K562 (cell line): Measurements from ENCODE around the gene PPP4R3B. TPM values are rescaled to one million over a fixed set of nuclear protein-coding genes. Genes with fewer than 3 reads are reported as not detected.

Source experiments
- ATAC-seq: fragments of 200-7000 bp; cut with Tn5 transposase; 3 replicates; pipeline ENCODE4 v1.9.1; 2020; ENCODE audit warnings: moderate library complexity
- BruUV-seq: library from RNA; stranded (reverse); fragments of 400-500 nt; replicated peaks from 2 replicates; lab custom pipeline; 2021; lab: Mats Ljungman, UMichigan
- CTCF ChIA-PET: fragments of 300-600 bp; formaldehyde crosslinking; extraction: SDS; loops from one replicate; lab custom pipeline; 2021; ENCODE audit warnings: low intra/inter-chr PET ratio; lab: Yijun Ruan, JAX
- POLR2A ChIA-PET: fragments of 300-600, 350-650 bp; sonication (Branson Sonifier 250); formaldehyde crosslinking; extraction: SDS; loops from one replicate; lab custom pipeline; 2021; ENCODE audit warnings: antibody characterized with exemption, inconsistent platforms; lab: Yijun Ruan, JAX
- DNase-seq, 4 experiments: peaks; one replicate each; pipeline versions ENCODE4 v3.0.0 to v3.0.0-alpha.2; 2011 to 2018; ENCODE audit warnings: low spot score in 3 of 4, mixed read lengths in 3 of 4; ENCODE audit errors: extremely low read depth in 1 of 4
- FAIRE-seq: peaks from 2 replicates; lab custom pipeline; 2011; peaks lifted over from hg19 to GRCh38; lab: Jason Lieb, UNC
- H2AFZ ChIP-seq: 2 replicates; pipeline ENCODE4 v1.6.0; 2011; ENCODE audit warnings: low read depth, low read length, control low read depth, inconsistent platforms
- H3K27ac ChIP-seq: fragments of 200-600 bp; 3 replicates; pipeline ENCODE4 v1.8.0; 2011; ENCODE audit warnings: low read depth, mild to moderate bottlenecking, control low read depth, inconsistent platforms, low read length, moderate library complexity, mixed read lengths; ENCODE audit errors: extremely low read depth
- H3K27me3 ChIP-seq, 2 experiments: fragments of 300-600 bp in 1 of 2; 2 replicates in 1 of 2; 3 replicates in 1 of 2; pipeline versions ENCODE4 v1.6.0 to v1.8.0; 2011; ENCODE audit warnings: inconsistent platforms in 2 of 2, low read length in 2 of 2, mild to moderate bottlenecking in 1 of 2, mixed read lengths in 1 of 2, moderate library complexity in 1 of 2; ENCODE audit not compliant: control insufficient read depth in 2 of 2, insufficient read depth in 2 of 2
- H3K36me3 ChIP-seq: fragments of 300-600 bp; 3 replicates; pipeline ENCODE4 v1.8.0; 2011; ENCODE audit warnings: mild to moderate bottlenecking, low read length, inconsistent platforms; ENCODE audit not compliant: control insufficient read depth, insufficient read depth
- H3K4me1 ChIP-seq, 2 experiments: fragments of 200-600 bp in 1 of 2; replicated peaks in 1 of 2; 2 replicates in 1 of 2; 3 replicates in 1 of 2; pipeline versions ENCODE4 v1.5.1 to v1.8.0; 2011; ENCODE audit warnings: inconsistent platforms in 2 of 2, low read length in 2 of 2, mild to moderate bottlenecking in 1 of 2, mixed read lengths in 1 of 2, moderate library complexity in 1 of 2; ENCODE audit not compliant: control insufficient read depth in 2 of 2, insufficient read depth in 2 of 2
- H3K4me2 ChIP-seq: 2 replicates; pipeline ENCODE4 v1.6.1; 2011; ENCODE audit warnings: low read length, control low read depth, inconsistent platforms, mixed read lengths; ENCODE audit not compliant: insufficient read depth
- H3K4me3 ChIP-seq: fragments of 200-600 bp; sonication (generic), shearing (Covaris generic); 2 replicates; pipeline ENCODE4 v1.5.1; 2016; ENCODE audit warnings: control low read depth, inconsistent platforms
- H3K79me2 ChIP-seq: fragments of 200-600 bp; 3 replicates; pipeline ENCODE4 v1.8.0; 2011; ENCODE audit warnings: low read length, inconsistent platforms; ENCODE audit not compliant: control insufficient read depth, insufficient read depth
- H3K9ac ChIP-seq, 2 experiments: 2 replicates each; pipeline versions ENCODE4 v1.6.0 to v1.6.1; 2011; ENCODE audit warnings: low read depth in 2 of 2, low read length in 2 of 2, control low read depth in 1 of 2, inconsistent platforms in 1 of 2, mild to moderate bottlenecking in 1 of 2, mixed read lengths in 1 of 2; ENCODE audit not compliant: insufficient read depth in 1 of 2
- H3K9me1 ChIP-seq: one replicate; pipeline ENCODE4 v1.6.0; 2011; ENCODE audit warnings: inconsistent platforms, mild to moderate bottlenecking, low read length, moderate library complexity; ENCODE audit not compliant: control insufficient read depth, insufficient read depth
- H3K9me3 ChIP-seq: replicated peaks from 2 replicates; pipeline ENCODE4 v1.5.1; 2011; ENCODE audit warnings: low read depth, low read length, inconsistent platforms; ENCODE audit not compliant: control insufficient read depth, insufficient read depth
- H4K20me1 ChIP-seq: replicated peaks from 2 replicates; pipeline ENCODE4 v1.6.1; 2011; ENCODE audit warnings: low read length, inconsistent platforms, mixed read lengths; ENCODE audit not compliant: control insufficient read depth, insufficient read depth
- C11orf30 ChIP-seq: fragments of 450-650 bp; IDR thresholded peaks from 2 replicates; pipeline ENCODE4 v1.6.1; 2016; ENCODE audit warnings: low read depth, mild to moderate bottlenecking
- CEBPG ChIP-seq, 3 experiments: fragments of 200-800 bp in 1 of 3; sonication (Bioruptor generic) in 1 of 3; sonication (generic) in 1 of 3; formaldehyde crosslinking in 1 of 3; IDR thresholded peaks in 2 of 3; conservative IDR thresholded peaks in 1 of 3; 2 replicates each; pipeline versions ENCODE4 v1.6.1 to v1.8.0; 2016 to 2022; ENCODE audit warnings: missing compliant biosample characterization in 2 of 3, missing genetic modification characterization in 2 of 3, mild to moderate bottlenecking in 1 of 3, missing genetic modification reagents in 1 of 3
- E2F4 ChIP-seq: sonication (generic); formaldehyde crosslinking; IDR thresholded peaks from 2 replicates; pipeline ENCODE4 v1.8.0; 2022; ENCODE audit warnings: mild to moderate bottlenecking, low read depth, missing genetic modification reagents
- ERF ChIP-seq: fragments of 450-650 bp; formaldehyde crosslinking; IDR thresholded peaks from 2 replicates; pipeline ENCODE4 v1.4.0; 2020; ENCODE audit warnings: mild to moderate bottlenecking, mixed read lengths
- HDAC1 ChIP-seq, 2 experiments: fragments of 450-650 bp; IDR thresholded peaks; 2 replicates each; pipeline ENCODE4 v1.6.1; 2016 to 2017; ENCODE audit warnings: inconsistent platforms in 1 of 2, mild to moderate bottlenecking in 1 of 2, moderate library complexity in 1 of 2
- HMGXB4 ChIP-seq: sonication (generic); formaldehyde crosslinking; IDR thresholded peaks from 2 replicates; pipeline ENCODE4 v1.8.1; 2023; ENCODE audit warnings: mild to moderate bottlenecking, missing genetic modification reagents
- KAT7 ChIP-seq: sonication (generic); formaldehyde crosslinking; IDR thresholded peaks from 2 replicates; pipeline ENCODE4 v1.8.0; 2022; ENCODE audit warnings: missing genetic modification reagents, mild to moderate bottlenecking, borderline replicate concordance
- KHSRP ChIP-seq: fragments of 450-650 bp; IDR thresholded peaks from 2 replicates; pipeline ENCODE4 v1.6.1; 2017
- NFIX ChIP-seq: fragments of 250-450 bp; sonication (Bioruptor Pico); IDR thresholded peaks from 2 replicates; pipeline ENCODE4 v1.4.0; 2020; ENCODE audit warnings: low read depth, mild to moderate bottlenecking, moderate library complexity
- POLR2H ChIP-seq: IDR thresholded peaks from 2 replicates; pipeline ENCODE4 v1.6.1; 2016; ENCODE audit warnings: missing genetic modification characterization, low read depth, mild to moderate bottlenecking, control low read depth, missing compliant biosample characterization, moderate library complexity
- PTRF ChIP-seq: fragments of 450-650 bp; IDR thresholded peaks from 2 replicates; pipeline ENCODE4 v1.6.1; 2016; ENCODE audit warnings: mild to moderate bottlenecking, missing genetic modification characterization, missing compliant biosample characterization
- RUNX1 ChIP-seq: sonication (generic); IDR thresholded peaks from 2 replicates; pipeline ENCODE4 v1.6.1; 2016; ENCODE audit warnings: antibody characterized with exemption, low read depth
- SRF ChIP-seq, 2 experiments: fragments of 250-450, 450-650 bp in 1 of 2; sonication (Bioruptor Pico) in 1 of 2; sonication (generic) in 1 of 2; formaldehyde crosslinking; IDR thresholded peaks; 2 replicates each; pipeline versions ENCODE4 v1.5.0 to v1.5.1; 2020 to 2022; ENCODE audit warnings: mild to moderate bottlenecking in 1 of 2, missing genetic modification reagents in 1 of 2
- TCF15 ChIP-seq: fragments of 250-450 bp; sonication (Bioruptor Pico); IDR thresholded peaks from 2 replicates; pipeline ENCODE4 v1.8.0; 2022; ENCODE audit warnings: moderate library complexity, mild to moderate bottlenecking, inconsistent platforms
- U2AF2 ChIP-seq: fragments of 200-400 bp; formaldehyde crosslinking; optimal IDR thresholded peaks from 2 replicates; pipeline ENCODE3; 2017; ENCODE audit warnings: low read depth, mild to moderate bottlenecking, low read length
- ZKSCAN1 ChIP-seq: fragments of 150-350 bp; IDR thresholded peaks from 2 replicates; pipeline ENCODE4 v1.6.1; 2016; ENCODE audit warnings: low read depth, low read length
- ZNF583 ChIP-seq: fragments of 250-450 bp; sonication (Bioruptor Pico); IDR thresholded peaks from 2 replicates; pipeline ENCODE4 v1.4.0; 2020
- WGBS: fragments of 100-300 bp; shearing (Covaris generic); methylation state at CpG from one replicate; pipeline ENCODE4 v1.1.6; 2016; ENCODE audit warnings: low coverage, mixed read lengths; ENCODE audit not compliant: insufficient coverage; ENCODE audit errors: missing lambda C conversion rate; 5-methylcytosine and 5-hydroxymethylcytosine counted together
- in situ Hi-C: fragments of 300-500 bp; cut with MboI; formaldehyde crosslinking; loops from 4 replicates; pipeline ENCODE4 v1.15.0; 2018; ENCODE audit warnings: inconsistent platforms, mixed read lengths
- intact Hi-C: fragments of 100-400 bp; cut with micrococcal nuclease; formaldehyde crosslinking; loops from 2 replicates; pipeline ENCODE4 v1.14.2; 2022
- polyA plus RNA-seq, 8 experiments: library from polyadenylated mRNA; depleted of rRNA in 4 of 8; stranded (reverse) in 5 of 8; unstranded in 3 of 8; fragments of >200 nt; fragmentation: Nextera tagmentation in 2 of 8; fragmentation: Illumina TruSeq in 1 of 8; extraction: Ambion mirVana in 2 of 8; extraction: Trizol in 1 of 8; gene quantifications; 2 replicates each; pipeline versions ENCODE4 v1.2.1 to v1.2.3, GENCODE V29; 2011 to 2014; ENCODE audit warnings: inconsistent platforms in 1 of 8, missing spikeins in 1 of 8
- total RNA-seq, 7 experiments: library from RNA; depleted of rRNA in 6 of 7; stranded (reverse); fragments of >200 nt in 6 of 7; fragmentation: Illumina TruSeq in 2 of 7; extraction: Trizol in 2 of 7; gene quantifications; 2 replicates each; pipeline versions ENCODE4 v1.2.1 to v1.2.3, GENCODE V29; 2011 to 2021; ENCODE audit warnings: low replicate concordance in 1 of 7

The PPP4R3B gene
- total and polyA plus RNA-seq, 9 of the 15 experiments (the other 6 are each of a cell fraction or from before 2014, with no cell fraction given), result 13.2 to 59.2 (median 41.9) TPM

- in situ Hi-C loops, result no loop called here
- H3K27ac ChIP-seq, result peak overlapping the region; percentile 53
- H3K9me1 ChIP-seq, result no peaks in the 10 kb centered on the region
- H3K9me3 ChIP-seq, result no peaks in the 10 kb centered on the region
- peaks cover 18% of the 10 kb centered on the region; the same call in 1 of the 3 replicates for H3K36me3 ChIP-seq
- ATAC-seq (peak; percentile 25), FAIRE-seq (peak; percentile 62), DNase-seq (peak; percentile 21 to 45 (median 38))
- no peaks in the 10 kb centered on the region for H3K27me3 ChIP-seq
- peaks cover 20% of the 10 kb centered on the region; the same call in 2 of the 3 replicates for H3K79me2 ChIP-seq
- peak overlapping the region; percentile 66 to 93 for H3K9ac ChIP-seq
- BruUV-seq, result TSS peak; percentile 76
- no peaks in the 10 kb centered on the region for H4K20me1 ChIP-seq
- peak overlapping the region; percentile 84 for H3K4me3 ChIP-seq
- H2AFZ ChIP-seq, result peak overlapping the region; percentile 92
- H3K4me2 ChIP-seq, result peak overlapping the region; percentile 95
- ChIA-PET CTCF (no interaction called here), POLR2A (interaction anchor here (0.6 to 2.6 kb wide), 26 partner anchors 9 to 1253 kb away, joined by 3 to 10 read pairs (median 4); partner anchors contain the start of genes CCDC88A, CLHC1, PPP4R3B and RPS27A)
- peaks cover 2 to 3% of the 10 kb centered on the region in 2 experiments; a peak in 2 of 5 replicates for H3K4me1 ChIP-seq
- 2% methylated on average over 35 of the region's 35 CpGs for WGBS
- intact Hi-C loops, result loop anchor here (2.0 to 5.0 kb wide), 3 partner anchors 59 to 103 kb away; partner anchors contain the start of genes CCDC88A and PPP4R3B
- TF ChIP-seq HDAC1 (IDR thresholded peaks at IDR 0.05) (0 out of 4 replicates have a peak, but pooled peaks of 1 of the 2 experiments have one; percentile 14), SRF (CRISPR knock-in tag; IDR thresholded peaks at IDR 0.05) (no peak), ZNF583 (CRISPR knock-in tag) (no peak), POLR2H (no peak), C11orf30 (no peak), TCF15 (CRISPR knock-in tag) (no peak), PTRF (tag) (no peak), U2AF2 (no peak), E2F4 (CRISPR knock-in tag) (0 out of 2 replicates have a peak, but pooled peaks have one; percentile 25), KAT7 (CRISPR knock-in tag) (0 out of 2 replicates have a peak, but pooled peaks have one; percentile 77), CEBPG (CRISPR knock-in tag; IDR thresholded peaks at IDR 0.05) (no peak), CEBPG (tag; conservative IDR thresholded peaks at IDR 0.05 in 1 of 2, IDR thresholded peaks at IDR 0.05 in 1 of 2) (no peak), RUNX1 (no peak), ERF (CRISPR knock-in tag) (no peak), HMGXB4 (CRISPR knock-in tag) (0 out of 2 replicates have a peak, but pooled peaks have one; percentile 25), NFIX (no peak), KHSRP (no peak), ZKSCAN1 (no peak)
Observed at GRCh38 chr2:55519938-55520885, 97.2 kb downstream of the PPP4R3B start.
